T-helper 2 cell (primary cell): ENCODE data around the gene FAM131A.

Experiments
- DNase-seq, 5 experiments: peaks; one replicate each; pipeline versions ENCODE4 v3.0.0 to v3.0.0-alpha.2; 2012 to 2022

Gene FAM131A

GRCh38 chr3:184358921-184359350, 21.5 kb downstream of the FAM131A start:
- DNase-seq = no peak

DNA sequence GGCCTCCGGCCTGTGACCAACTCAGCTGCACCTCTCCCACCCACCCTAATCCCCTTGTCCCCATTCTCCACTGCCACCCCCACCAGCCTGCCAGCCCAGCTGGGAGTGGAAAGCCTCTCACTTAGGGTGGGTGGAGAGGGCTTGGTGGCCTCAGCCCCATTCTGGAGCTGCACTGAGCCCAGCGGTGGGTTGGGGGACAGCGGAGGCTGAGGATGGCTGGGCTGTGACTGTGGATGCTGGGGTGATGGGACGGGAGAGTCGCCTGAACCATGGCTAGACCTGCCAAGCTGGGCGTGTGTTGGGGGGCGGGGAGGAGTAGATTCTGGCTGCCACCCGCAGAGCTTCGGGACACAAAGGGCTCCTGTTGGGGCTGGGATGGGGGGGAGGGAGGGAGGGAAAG, 22.2 kb downstream of the FAM131A start:
- no peak for DNase-seq

- DNase-seq = no peak
Measured at GRCh38 chr3:184360070-184360928, 22.9 kb downstream of the FAM131A start.

GRCh38 chr3:184360929-184361531, 23.6 kb downstream of the FAM131A start:
- DNase-seq = no peak

- peak in 4 of 5 experiments; percentile 23 to 46 (median 33) for DNase-seq
Measured at GRCh38 chr3:184361532-184361931, 24.1 kb downstream of the FAM131A start, which contains the start of the genes CLCN2 and POLR2H. CLCN2 (minus strand) TSS chr3:184361605; CDS start chr3:184361479, 126 bp downstream. POLR2H (plus strand) TSS chr3:184361710; CDS start chr3:184363493, 1,783 bp downstream.

DNA sequence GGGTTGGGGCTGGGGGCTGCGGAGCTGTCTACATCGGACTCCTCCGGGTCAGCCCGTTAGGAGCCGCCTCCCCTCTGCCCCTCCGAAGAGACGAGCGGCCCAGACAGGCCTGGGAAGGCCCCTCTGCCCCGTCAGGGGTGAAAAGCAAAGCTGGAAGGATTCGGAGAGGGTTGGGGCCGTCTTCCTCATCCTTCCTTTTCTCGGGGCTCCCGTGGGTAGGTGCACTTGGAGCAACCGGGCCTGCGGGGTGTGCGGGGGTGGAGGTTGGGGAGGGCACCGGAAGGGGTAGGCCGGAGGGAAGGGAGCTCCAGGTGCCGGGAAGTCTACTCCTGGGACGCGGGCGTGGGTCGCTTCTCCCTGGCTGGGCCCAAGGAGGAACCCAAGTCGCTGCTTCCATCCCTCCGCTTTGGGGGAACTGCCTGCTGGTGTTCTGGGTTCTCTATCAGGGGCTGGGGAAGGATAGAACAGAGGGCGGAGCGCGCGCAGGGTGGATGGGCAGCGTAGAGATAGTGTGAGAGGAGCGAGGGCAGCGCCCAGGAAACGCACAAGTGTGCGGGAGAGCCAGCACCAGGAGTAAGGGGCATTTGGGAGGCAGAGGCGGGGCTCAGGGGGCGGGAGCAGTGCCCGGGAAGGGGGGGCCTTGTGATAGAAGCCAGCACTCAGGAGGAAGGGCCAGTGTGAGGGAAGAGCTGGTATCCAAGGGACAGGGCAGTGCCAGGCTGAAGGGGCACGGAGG, 24.7 kb downstream of the FAM131A start:
- DNase-seq = peak in 3 of 5 experiments; percentile 15 to 57 (median 18)

GRCh38 chr3:184362668-184363546, 25.5 kb downstream of the FAM131A start:
- DNase-seq = peak; percentile 82 to 97 (median 92)

GRCh38 chr3:184366619-184367289, 29.4 kb downstream of the FAM131A start:
- DNase-seq = no peak

DNA sequence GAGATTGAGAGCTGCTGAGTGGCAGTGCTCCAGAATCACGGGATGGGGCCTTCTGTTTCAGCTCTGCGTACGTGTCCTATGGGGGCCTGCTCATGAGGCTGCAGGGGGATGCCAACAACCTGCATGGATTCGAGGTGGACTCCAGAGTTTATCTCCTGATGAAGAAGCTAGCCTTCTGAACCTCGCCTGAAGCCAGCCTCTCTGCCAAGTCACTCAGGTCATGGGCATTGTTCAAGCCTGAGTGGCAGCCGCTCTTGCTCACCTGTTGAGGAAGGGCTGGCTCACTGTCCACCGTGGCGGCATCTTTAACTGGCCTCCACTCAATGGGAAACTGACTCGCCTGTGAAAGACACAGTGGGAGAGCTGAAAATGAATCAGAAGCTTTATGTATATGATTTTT, 30.7 kb downstream of the FAM131A start:
- no peak for DNase-seq

- DNase-seq = no peak
Measured at GRCh38 chr3:184368586-184369183, 31.3 kb downstream of the FAM131A start.

DNA sequence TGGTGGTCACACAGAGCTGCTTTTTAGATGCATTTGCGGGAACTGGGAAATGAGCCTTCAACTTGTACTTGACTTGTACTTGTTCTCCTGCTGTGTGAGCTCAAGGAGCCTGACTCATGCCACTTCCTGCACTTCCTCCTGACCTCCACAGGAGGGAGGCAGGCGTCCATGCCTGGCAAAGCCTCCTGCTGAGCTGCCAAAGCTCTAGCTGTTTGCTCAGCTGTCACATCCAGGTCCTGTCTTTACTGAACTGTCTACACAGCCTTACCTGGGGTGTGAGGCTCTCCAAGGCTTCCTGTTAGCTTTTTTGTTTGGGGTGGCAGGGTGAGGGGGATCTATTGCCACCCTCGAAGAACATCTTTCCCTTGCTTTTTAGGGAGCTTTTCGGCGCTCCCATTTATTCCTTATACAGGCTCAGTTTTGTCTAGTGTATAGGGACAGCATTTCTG, 34.2 kb downstream of the FAM131A start:
- DNase-seq = peak in 4 of 5 experiments; percentile 16 to 82 (median 36)

- no peak for DNase-seq
Measured at GRCh38 chr3:184372296-184372821, 35.0 kb downstream of the FAM131A start.

GRCh38 chr3:184372911-184373310, 35.5 kb downstream of the FAM131A start:
- no peak for DNase-seq

- no peak for DNase-seq
Measured at GRCh38 chr3:184373422-184373821, 36.0 kb downstream of the FAM131A start.

GRCh38 chr3:184375747-184376461, 38.5 kb downstream of the FAM131A start:
- no peak for DNase-seq

GRCh38 chr3:184377374-184377773, 40.0 kb downstream of the FAM131A start:
- no peak for DNase-seq

DNA sequence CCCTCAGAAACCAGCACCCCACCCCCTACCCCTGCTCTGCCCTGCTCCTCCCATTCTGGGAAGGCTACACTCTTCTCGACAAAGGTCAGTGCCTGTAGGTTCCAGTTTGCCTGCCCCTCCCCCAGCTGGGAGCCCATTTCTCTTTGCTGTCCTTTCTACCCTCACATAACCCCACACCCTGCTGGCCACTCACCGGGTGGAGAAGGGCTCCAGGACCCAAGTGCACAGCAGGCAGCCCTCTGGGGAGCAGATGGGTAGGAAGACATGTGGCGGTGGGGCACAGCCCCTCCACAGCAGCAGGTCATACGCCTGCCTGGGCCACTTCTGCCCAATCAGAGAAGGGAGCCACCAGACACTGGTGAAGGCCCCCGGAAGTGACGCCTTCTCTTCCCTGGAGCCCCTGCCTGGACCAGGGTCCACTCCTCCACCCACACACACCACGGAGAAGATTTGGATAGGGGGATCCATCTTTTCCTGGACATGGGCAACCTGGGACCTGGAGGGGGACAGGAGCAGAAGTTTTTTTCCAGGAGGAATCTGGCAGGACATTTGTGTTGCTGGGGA, 40.6 kb downstream of the FAM131A start, which contains the start of gene THPO:
Gene THPO, minus strand, starts transcription at position 326 of the 564 bp plus-strand sequence. CDS start 1,948 bp downstream, outside the sequence.
- DNase-seq = no peak

DNA sequence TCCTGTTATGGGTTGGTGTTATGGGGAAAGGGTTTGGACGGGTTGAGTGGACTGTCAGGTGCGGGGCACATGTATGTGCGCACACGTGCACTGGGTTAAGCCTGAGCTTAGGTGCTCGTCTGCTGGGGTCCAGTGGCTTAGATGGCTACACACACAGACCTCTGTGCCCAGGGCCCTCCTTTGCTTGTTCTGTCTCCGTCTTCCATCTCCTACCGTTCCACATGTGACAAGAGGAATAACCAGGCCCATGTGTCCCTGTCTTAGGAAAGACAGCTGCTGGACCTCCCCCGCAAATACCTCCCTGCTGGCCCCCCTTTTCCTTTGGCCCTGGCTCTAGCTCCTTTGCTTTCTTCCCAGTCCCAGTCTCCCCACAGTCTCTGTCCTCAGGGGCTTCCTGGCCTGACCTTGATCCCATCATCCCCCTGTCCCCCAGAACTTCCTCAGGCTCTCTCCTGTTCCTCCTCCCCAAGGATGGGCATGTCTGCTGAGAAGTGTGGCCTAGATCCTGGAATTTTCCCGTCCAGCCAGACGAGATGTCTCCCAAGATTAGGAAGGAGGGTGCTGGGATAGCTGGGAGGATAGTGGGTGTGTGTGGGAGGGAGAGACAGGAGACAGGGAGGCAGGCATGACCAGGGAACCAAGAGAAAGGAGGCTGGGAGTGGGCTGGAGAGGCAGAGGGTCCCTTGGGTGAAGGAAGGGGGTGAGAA, 41.4 kb downstream of the FAM131A start:
- no peak for DNase-seq
